ENCODE data around the gene ZNF488.

Gene ZNF488

GRCh38 chr10:47414227-47414592 is 30.1 kb upstream of the ZNF488 start:
- Mint-ChIP-seq H3K4me3 (no peak overlapping the region), H3K27ac (no peak overlapping the region), H3K9me3 (no peaks in the 10 kb centered on the region), H3K27me3 (peaks cover 18% of the 10 kb centered on the region), H3K36me3 (ENCODE audit: low read depth) (no peaks in the 10 kb centered on the region), H3K4me1 (ENCODE audit: low read depth) (peaks cover 9% of the 10 kb centered on the region)
- intact Hi-C loops (cut with micrococcal nuclease) = no loop called here

GRCh38 chr10:47413531-47414226 is 29.6 kb upstream of the ZNF488 start:
- Mint-ChIP-seq H3K36me3 (ENCODE audit: low read depth) (no peaks in the 10 kb centered on the region), H3K4me3 (no peak overlapping the region), H3K4me1 (ENCODE audit: low read depth) (peaks cover 9% of the 10 kb centered on the region), H3K9me3 (no peaks in the 10 kb centered on the region), H3K27ac (no peak overlapping the region), H3K27me3 (peaks cover 15% of the 10 kb centered on the region)
- intact Hi-C loops (cut with micrococcal nuclease) = no loop called here

- intact Hi-C loops (cut with micrococcal nuclease) = no loop called here
- Mint-ChIP-seq H3K4me3 (no peak overlapping the region), H3K36me3 (ENCODE audit: low read depth) (no peaks in the 10 kb centered on the region), H3K27me3 (peaks cover 15% of the 10 kb centered on the region), H3K4me1 (ENCODE audit: low read depth) (peaks cover 9% of the 10 kb centered on the region), H3K27ac (no peak overlapping the region), H3K9me3 (no peaks in the 10 kb centered on the region)
Observed at GRCh38 chr10:47412869-47413268, 28.8 kb upstream of the ZNF488 start.

- H3K27me3 Mint-ChIP-seq = peaks cover 15% of the 10 kb centered on the region
- intact Hi-C loops (cut with micrococcal nuclease) = no loop called here
- no peak overlapping the region for H3K4me3 Mint-ChIP-seq
- H3K9me3 Mint-ChIP-seq = no peaks in the 10 kb centered on the region
- no peak overlapping the region for H3K27ac Mint-ChIP-seq
- H3K36me3 Mint-ChIP-seq (ENCODE audit: low read depth) = no peaks in the 10 kb centered on the region
- H3K4me1 Mint-ChIP-seq (ENCODE audit: low read depth) = peaks cover 9% of the 10 kb centered on the region
Observed at GRCh38 chr10:47412177-47412730, 28.2 kb upstream of the ZNF488 start.

- Mint-ChIP-seq H3K27me3 (peaks cover 15% of the 10 kb centered on the region), H3K4me3 (no peak overlapping the region), H3K27ac (no peak overlapping the region), H3K36me3 (ENCODE audit: low read depth) (no peaks in the 10 kb centered on the region), H3K4me1 (ENCODE audit: low read depth) (peaks cover 9% of the 10 kb centered on the region), H3K9me3 (no peaks in the 10 kb centered on the region)
- intact Hi-C loops (cut with micrococcal nuclease) = no loop called here
Observed at GRCh38 chr10:47410862-47411261, 26.8 kb upstream of the ZNF488 start.

- intact Hi-C loops (cut with micrococcal nuclease) = no loop called here
- no peaks in the 10 kb centered on the region for H3K9me3 Mint-ChIP-seq
- no peak overlapping the region for H3K4me3 Mint-ChIP-seq
- peaks cover 15% of the 10 kb centered on the region for H3K27me3 Mint-ChIP-seq
- H3K36me3 Mint-ChIP-seq (ENCODE audit: low read depth) = no peaks in the 10 kb centered on the region
- no peak overlapping the region for H3K27ac Mint-ChIP-seq
- peaks cover 9% of the 10 kb centered on the region for H3K4me1 Mint-ChIP-seq (ENCODE audit: low read depth)
Observed at GRCh38 chr10:47410271-47410670, 26.2 kb upstream of the ZNF488 start.

- Mint-ChIP-seq H3K4me1 (ENCODE audit: low read depth) (peaks cover 9% of the 10 kb centered on the region), H3K4me3 (no peak overlapping the region), H3K9me3 (no peaks in the 10 kb centered on the region), H3K27ac (no peak overlapping the region), H3K36me3 (ENCODE audit: low read depth) (no peaks in the 10 kb centered on the region), H3K27me3 (peaks cover 14% of the 10 kb centered on the region)
- intact Hi-C loops (cut with micrococcal nuclease) = no loop called here
Observed at GRCh38 chr10:47409866-47410256, 25.8 kb upstream of the ZNF488 start.

GRCh38 chr10:47409171-47409865 is 25.2 kb upstream of the ZNF488 start:
- Mint-ChIP-seq H3K36me3 (ENCODE audit: low read depth) (no peaks in the 10 kb centered on the region), H3K9me3 (no peaks in the 10 kb centered on the region), H3K4me3 (no peak overlapping the region), H3K27ac (no peak overlapping the region), H3K4me1 (ENCODE audit: low read depth) (peaks cover 9% of the 10 kb centered on the region), H3K27me3 (peaks cover 12% of the 10 kb centered on the region)
- intact Hi-C loops (cut with micrococcal nuclease) = no loop called here

- Mint-ChIP-seq H3K27me3 (peaks cover 9% of the 10 kb centered on the region), H3K36me3 (ENCODE audit: low read depth) (no peaks in the 10 kb centered on the region), H3K4me1 (ENCODE audit: low read depth) (peaks cover 9% of the 10 kb centered on the region), H3K4me3 (no peak overlapping the region), H3K9me3 (no peaks in the 10 kb centered on the region), H3K27ac (no peak overlapping the region)
- intact Hi-C loops (cut with micrococcal nuclease) = no loop called here
Observed at GRCh38 chr10:47408606-47409005, 24.5 kb upstream of the ZNF488 start.

GRCh38 chr10:47406870-47407691 is 23.0 kb upstream of the ZNF488 start:
- Mint-ChIP-seq H3K27me3 (peaks cover 13% of the 10 kb centered on the region), H3K27ac (no peak overlapping the region), H3K9me3 (no peaks in the 10 kb centered on the region), H3K4me3 (no peak overlapping the region), H3K4me1 (ENCODE audit: low read depth) (peaks cover 9% of the 10 kb centered on the region), H3K36me3 (ENCODE audit: low read depth) (no peaks in the 10 kb centered on the region)
- intact Hi-C loops (cut with micrococcal nuclease) = no loop called here

GRCh38 chr10:47406548-47406869 is 22.4 kb upstream of the ZNF488 start:
- intact Hi-C loops (cut with micrococcal nuclease) = no loop called here
- no peaks in the 10 kb centered on the region for H3K9me3 Mint-ChIP-seq

GRCh38 chr10:47405857-47406547 is 21.9 kb upstream of the ZNF488 start:
- intact Hi-C loops (cut with micrococcal nuclease) = no loop called here
- Mint-ChIP-seq H3K27ac (no peak overlapping the region), H3K4me1 (ENCODE audit: low read depth) (peaks cover 9% of the 10 kb centered on the region), H3K36me3 (ENCODE audit: low read depth) (no peaks in the 10 kb centered on the region), H3K4me3 (no peak overlapping the region), H3K9me3 (no peaks in the 10 kb centered on the region), H3K27me3 (peaks cover 15% of the 10 kb centered on the region)

More at GRCh38 chr10:47406548-47406869, 22.4 kb upstream of the ZNF488 start:
- Mint-ChIP-seq H3K36me3 (ENCODE audit: low read depth) (no peaks in the 10 kb centered on the region), H3K4me1 (ENCODE audit: low read depth) (peaks cover 9% of the 10 kb centered on the region), H3K27ac (no peak overlapping the region), H3K4me3 (no peak overlapping the region), H3K27me3 (peaks cover 12% of the 10 kb centered on the region)

- peaks cover 19% of the 10 kb centered on the region for H3K27me3 Mint-ChIP-seq
- H3K4me3 Mint-ChIP-seq = no peak overlapping the region
- no peaks in the 10 kb centered on the region for H3K36me3 Mint-ChIP-seq (ENCODE audit: low read depth)
- H3K9me3 Mint-ChIP-seq = no peaks in the 10 kb centered on the region
- intact Hi-C loops (cut with micrococcal nuclease) = no loop called here
- peaks cover under 1% of the 10 kb centered on the region for H3K4me1 Mint-ChIP-seq (ENCODE audit: low read depth)
- H3K27ac Mint-ChIP-seq = no peak overlapping the region
Observed at GRCh38 chr10:47404937-47405336, 20.8 kb upstream of the ZNF488 start.

Measured in dendritic cell treated with granulocyte-macrophage colony-stimulating factor and Interleukin-4, amounts not matched to agents 40 ng/mL and 50 ng/mL, for 4 days (primary cell).